SK-N-MC (cell line): Measurements from ENCODE around the gene KCNH5.

ENCODE experiments used
- DNase-seq: peaks from one replicate; pipeline ENCODE4 v3.0.0-alpha.2; 2011; ENCODE audit warnings: low read depth, low spot score
- H3K27ac ChIP-seq: fragments of 200-600 bp; sonication (generic); 2 replicates; pipeline ENCODE4 v1.5.1; 2016; ENCODE audit warnings: mixed run types
- H3K36me3 ChIP-seq: fragments of 200-600 bp; sonication (generic); 2 replicates; pipeline ENCODE4 v1.6.1; 2017; ENCODE audit warnings: antibody characterized with exemption, low read length, mixed read lengths; ENCODE audit not compliant: insufficient read depth
- H3K4me3 ChIP-seq: fragments of 200-600 bp; sonication (generic); 2 replicates; pipeline ENCODE4 v1.5.1; 2016
- H3K9ac ChIP-seq: fragments of 200-600 bp; sonication (generic); 2 replicates; pipeline ENCODE4 v1.8.0; 2017; ENCODE audit warnings: mixed run types, mixed read lengths; ENCODE audit not compliant: insufficient read length
- H3K9me3 ChIP-seq: fragments of 200-600 bp; sonication (generic); 2 replicates; pipeline ENCODE4 v1.6.1; 2017; ENCODE audit warnings: low read depth, mild to moderate bottlenecking, antibody characterized with exemption, low read length, moderate library complexity, mixed read lengths
- EZH2 ChIP-seq: fragments of 200-600 bp; sonication (generic); IDR thresholded peaks from one replicate; pipeline ENCODE4 v1.6.1; 2017; ENCODE audit warnings: antibody characterized with exemption
- FOXP2 ChIP-seq: optimal IDR thresholded peaks from 2 replicates; pipeline ENCODE3; 2011; ENCODE audit warnings: mild to moderate bottlenecking, moderate library complexity; ENCODE audit not compliant: insufficient read depth; ENCODE audit errors: extremely low read length, control extremely low read depth
- POLR2AphosphoS5 ChIP-seq: IDR thresholded peaks from 2 replicates; pipeline ENCODE4 v1.6.1; 2012; ENCODE audit warnings: mild to moderate bottlenecking, low read depth, low read length, borderline replicate concordance

Gene KCNH5

DNA sequence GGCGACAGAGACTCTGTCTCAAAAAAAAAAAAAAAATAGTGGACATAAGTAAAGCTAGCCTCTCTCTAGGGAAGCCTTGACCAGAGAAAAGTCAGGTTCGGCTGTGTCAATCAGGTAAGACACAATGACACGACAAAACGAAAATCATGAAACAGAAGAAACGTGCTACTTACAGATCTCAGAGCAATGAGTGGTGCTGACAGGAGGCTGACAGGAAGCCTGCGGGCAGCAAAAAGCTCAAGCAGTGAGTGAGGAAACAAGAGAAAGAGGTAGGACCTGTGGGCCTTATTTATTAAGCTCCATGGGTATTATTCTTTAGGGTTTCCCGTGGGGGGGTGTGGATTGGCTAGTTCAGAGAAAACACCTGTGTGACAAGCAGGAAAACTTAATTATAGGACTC lies 363.1 kb downstream of the KCNH5 start:
- TF ChIP-seq EZH2 (no peak), FOXP2 (no peak)
- H3K9ac ChIP-seq = no peak overlapping the region
- no peak overlapping the region for H3K4me3 ChIP-seq
- no peaks in the 10 kb centered on the region for H3K9me3 ChIP-seq
- no peak overlapping the region for H3K27ac ChIP-seq
- no peak for DNase-seq
- no peaks in the 10 kb centered on the region for H3K36me3 ChIP-seq

DNA sequence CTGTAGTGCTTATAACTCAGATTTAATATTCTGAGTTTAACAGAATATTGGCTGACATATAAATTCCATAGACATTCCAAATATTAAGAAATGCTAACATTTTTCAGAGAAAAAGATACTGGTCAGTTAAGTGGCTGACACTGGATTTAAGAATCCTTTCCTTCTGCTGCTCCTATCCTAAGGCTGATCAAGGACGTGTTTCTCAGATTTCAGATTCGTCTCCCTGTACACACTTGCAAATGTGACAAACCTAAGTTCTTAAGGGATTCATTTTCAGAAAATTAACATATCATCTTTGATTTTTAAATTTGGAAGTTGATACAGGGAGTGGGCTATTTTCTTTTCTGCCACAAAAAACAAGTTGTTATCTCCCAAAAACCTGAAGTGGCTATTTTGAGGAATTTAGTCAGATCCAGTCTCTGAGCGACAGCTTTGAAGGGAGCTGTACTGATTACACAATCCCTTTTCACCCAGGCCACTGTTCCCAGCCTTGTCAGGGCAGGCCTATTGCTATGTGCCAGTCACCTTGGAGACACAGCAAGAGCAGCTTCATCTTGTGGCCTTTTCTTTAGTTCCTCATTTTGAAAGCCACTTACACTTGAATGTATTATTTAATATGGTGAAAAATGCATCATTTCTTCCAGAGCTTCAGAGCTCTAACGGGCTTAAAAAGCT lies 370.6 kb downstream of the KCNH5 start:
- H3K9ac ChIP-seq = no peak overlapping the region
- no peak overlapping the region for H3K4me3 ChIP-seq
- no peak overlapping the region for H3K27ac ChIP-seq
- no peaks in the 10 kb centered on the region for H3K9me3 ChIP-seq
- TF ChIP-seq POLR2AphosphoS5 (no peak), EZH2 (no peak), FOXP2 (no peak)
- no peaks in the 10 kb centered on the region for H3K36me3 ChIP-seq
- DNase-seq = no peak

DNA sequence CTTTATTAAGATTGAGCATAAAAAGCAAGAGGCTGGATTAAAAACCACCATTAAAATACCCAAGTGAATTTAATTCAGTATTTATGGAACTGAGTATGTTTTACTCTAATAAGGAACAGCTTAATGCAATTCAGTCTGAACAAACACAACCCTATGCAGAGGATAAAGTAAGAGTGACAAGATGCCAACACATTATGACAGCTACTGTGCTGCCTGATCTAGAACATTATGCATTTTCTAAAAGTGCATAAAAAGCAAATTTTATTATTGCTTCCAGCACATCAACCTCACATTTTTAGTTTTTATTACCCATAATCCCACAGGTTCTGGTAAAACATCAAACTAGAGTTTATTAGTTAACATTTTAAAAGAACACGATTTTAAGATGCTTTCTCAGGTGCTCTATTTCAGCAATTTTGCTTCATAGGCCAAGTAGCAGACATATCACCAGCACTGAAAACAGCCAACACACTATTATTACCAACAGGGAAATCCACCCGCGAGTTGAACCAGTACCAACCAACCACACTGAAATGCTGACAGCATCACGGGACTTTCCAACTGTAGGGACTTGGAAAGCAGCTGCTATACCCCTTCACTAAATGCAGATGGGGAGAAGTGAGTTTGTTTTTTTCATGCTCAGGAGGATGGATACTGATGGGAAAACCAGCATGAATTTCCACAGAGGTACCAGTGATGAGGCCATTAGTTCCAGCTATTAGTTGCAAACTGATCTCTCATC lies 372.1 kb downstream of the KCNH5 start:
- no peak overlapping the region for H3K4me3 ChIP-seq
- no peak overlapping the region for H3K9ac ChIP-seq
- DNase-seq = no peak
- H3K27ac ChIP-seq = no peak overlapping the region
- no peaks in the 10 kb centered on the region for H3K36me3 ChIP-seq
- TF ChIP-seq POLR2AphosphoS5 (no peak), FOXP2 (no peak), EZH2 (no peak)
- H3K9me3 ChIP-seq = no peaks in the 10 kb centered on the region

DNA sequence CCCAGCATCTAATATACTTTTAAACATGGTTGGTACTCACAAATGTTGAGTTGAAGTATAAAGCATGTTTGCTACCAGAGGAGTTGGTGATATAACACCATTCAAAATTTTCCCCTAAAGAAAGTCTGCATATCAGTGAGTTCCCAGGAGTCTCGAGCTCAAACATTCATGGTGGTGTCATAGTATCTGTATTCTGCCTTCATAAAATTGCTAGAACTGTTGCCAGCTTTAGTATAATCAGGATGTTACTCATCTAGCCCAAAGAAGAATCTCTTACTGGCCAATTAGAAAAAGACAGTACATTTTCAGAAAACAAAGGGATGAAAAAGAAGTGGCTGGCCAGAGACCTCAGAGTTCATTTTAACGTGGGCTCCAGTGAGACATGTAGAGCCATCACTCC lies 374.7 kb downstream of the KCNH5 start:
- no peaks in the 10 kb centered on the region for H3K36me3 ChIP-seq
- no peak overlapping the region for H3K9ac ChIP-seq
- TF ChIP-seq EZH2 = no peak
- TF ChIP-seq POLR2AphosphoS5 = no peak
- TF ChIP-seq FOXP2 = no peak
- no peak overlapping the region for H3K27ac ChIP-seq
- H3K9me3 ChIP-seq = no peaks in the 10 kb centered on the region
- no peak overlapping the region for H3K4me3 ChIP-seq
- no peak for DNase-seq

DNA sequence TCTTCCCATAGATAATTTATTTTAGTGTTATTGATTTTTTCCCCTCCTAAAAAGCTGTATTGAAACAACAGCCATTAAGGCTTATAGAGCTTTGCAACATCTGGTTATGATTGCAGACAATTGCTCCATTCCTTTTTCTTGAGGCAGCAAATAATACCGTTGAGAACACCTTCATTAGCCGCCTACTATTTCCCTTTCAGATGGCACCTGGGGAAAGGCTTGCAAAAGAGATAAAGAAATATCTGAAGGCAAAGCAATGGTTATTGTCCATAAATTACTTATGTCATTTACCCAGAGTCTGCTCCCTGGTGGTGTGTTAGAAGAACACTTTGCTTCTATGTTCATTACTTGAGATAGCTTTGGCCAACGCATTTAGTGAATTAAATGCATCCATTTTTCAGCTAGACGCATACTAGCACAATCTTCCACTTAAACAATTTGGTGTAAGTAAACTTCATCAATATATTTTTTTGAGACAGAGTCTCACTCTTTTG lies 377.8 kb downstream of the KCNH5 start:
- H3K9me3 ChIP-seq = no peaks in the 10 kb centered on the region
- H3K9ac ChIP-seq = no peak overlapping the region
- H3K36me3 ChIP-seq = no peaks in the 10 kb centered on the region
- no peak overlapping the region for H3K4me3 ChIP-seq
- DNase-seq = no peak
- no peak overlapping the region for H3K27ac ChIP-seq
- no peak for TF ChIP-seq FOXP2

DNA sequence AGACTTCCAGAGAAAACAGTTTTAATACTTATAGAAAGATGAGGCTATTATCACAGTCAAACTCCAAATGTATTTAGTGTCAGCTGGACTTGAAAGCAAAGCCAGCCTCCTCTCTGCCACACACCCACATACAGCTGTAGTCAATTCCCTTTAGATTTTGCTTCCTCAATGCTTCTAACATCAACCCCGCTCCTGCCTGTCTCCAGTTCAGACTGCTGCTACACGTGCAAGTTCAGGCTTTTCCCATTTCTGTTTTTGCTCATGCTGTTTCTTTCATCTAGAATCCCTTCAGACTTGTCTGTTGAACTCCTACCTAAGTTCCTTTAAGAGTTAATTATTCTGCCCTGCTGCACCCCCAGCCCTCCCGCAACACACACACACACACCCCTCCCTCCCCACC lies 380.0 kb downstream of the KCNH5 start:
- H3K36me3 ChIP-seq = no peaks in the 10 kb centered on the region
- TF ChIP-seq FOXP2 = no peak
- no peak for TF ChIP-seq EZH2
- TF ChIP-seq POLR2AphosphoS5 = no peak
- H3K9me3 ChIP-seq = no peaks in the 10 kb centered on the region
- no peak overlapping the region for H3K9ac ChIP-seq
- H3K27ac ChIP-seq = no peak overlapping the region
- H3K4me3 ChIP-seq = no peak overlapping the region
- no peak for DNase-seq

DNA sequence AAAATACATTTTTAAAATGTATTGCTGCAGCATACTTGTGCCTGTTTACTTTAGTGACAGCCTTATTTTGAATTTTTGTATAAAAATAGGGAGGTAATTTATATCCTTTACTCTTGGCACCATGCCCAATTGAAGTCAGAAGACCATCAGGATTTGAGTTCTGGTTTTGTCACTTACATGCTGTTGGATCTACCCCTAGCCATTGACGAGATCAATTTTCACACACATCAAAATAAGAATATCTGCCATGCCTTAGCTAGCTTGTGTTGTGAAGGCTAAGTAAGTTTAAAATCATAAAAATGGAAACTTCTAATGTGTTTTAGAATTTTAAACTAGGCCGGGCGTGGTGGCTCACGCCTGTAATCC lies 381.8 kb downstream of the KCNH5 start:
- no peak for DNase-seq
- TF ChIP-seq FOXP2 = no peak
- no peak for TF ChIP-seq POLR2AphosphoS5
- no peak for TF ChIP-seq EZH2
- no peak overlapping the region for H3K9ac ChIP-seq
- H3K36me3 ChIP-seq = no peaks in the 10 kb centered on the region
- H3K4me3 ChIP-seq = no peak overlapping the region
- no peak overlapping the region for H3K27ac ChIP-seq
- no peaks in the 10 kb centered on the region for H3K9me3 ChIP-seq

DNA sequence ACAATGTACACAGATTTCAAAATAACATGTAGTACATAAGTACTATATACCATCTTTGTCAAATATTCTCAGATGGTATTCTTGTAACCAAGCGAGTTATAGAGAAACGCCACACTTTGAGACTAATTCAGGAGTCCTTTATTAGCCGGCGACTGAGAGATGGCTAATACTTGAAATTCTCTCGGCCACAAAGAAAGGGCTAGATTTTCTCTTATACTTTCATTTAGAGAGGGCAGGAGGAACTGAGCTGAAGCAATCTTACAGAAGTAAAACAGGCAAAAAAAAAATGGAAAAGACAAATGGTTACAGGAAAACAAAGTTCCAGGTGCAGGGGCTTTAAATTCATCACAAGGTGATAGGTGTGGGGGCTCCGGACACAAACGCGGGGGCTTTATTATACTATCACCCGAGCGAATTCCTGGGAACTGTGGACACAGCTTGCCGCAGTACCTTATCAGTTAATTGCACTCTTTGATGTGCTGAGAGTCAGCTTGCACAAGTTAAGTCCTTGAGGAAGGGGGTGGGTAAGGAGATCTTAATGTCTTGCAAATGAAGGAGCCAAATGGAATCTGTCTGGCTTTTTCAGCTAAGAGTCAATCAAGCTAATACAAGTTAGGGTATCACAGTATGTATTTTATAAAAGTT lies 382.3 kb downstream of the KCNH5 start:
- TF ChIP-seq POLR2AphosphoS5 (no peak), EZH2 (no peak), FOXP2 (no peak)
- Histone ChIP-seq H3K4me3 (no peak overlapping the region), H3K36me3 (no peaks in the 10 kb centered on the region), H3K9me3 (no peaks in the 10 kb centered on the region), H3K27ac (no peak overlapping the region), H3K9ac (no peak overlapping the region)
- no peak for DNase-seq
